ENCODE measurements around the gene ACSF3.

ACSF3 gene

GRCh38 chr16:89112377-89113151, 18.9 kb downstream of the ACSF3 start:
- DNase-seq (ENCODE audit: low spot score): no peak

DNA sequence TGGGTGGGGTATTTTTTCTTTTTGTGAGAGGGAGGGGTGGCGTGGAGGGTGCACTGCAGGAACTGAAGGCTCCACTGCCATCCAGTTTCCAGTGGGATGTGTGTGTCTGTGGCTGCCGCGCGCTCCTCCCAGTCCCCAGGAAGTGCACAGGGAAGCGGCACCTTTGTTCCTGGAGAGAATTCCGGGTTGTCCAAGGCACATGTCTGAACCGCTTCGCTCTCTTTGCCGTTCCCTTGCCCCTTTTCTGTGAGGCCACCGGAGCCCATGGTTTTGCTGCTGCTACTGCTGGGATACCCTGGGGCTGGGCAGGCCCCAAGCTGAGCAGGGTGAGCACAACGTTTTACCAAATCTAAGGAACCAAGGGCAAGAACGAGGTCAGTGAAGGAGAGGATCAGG, 19.5 kb downstream of the ACSF3 start:
- no peak for DNase-seq (ENCODE audit: low spot score)

DNA sequence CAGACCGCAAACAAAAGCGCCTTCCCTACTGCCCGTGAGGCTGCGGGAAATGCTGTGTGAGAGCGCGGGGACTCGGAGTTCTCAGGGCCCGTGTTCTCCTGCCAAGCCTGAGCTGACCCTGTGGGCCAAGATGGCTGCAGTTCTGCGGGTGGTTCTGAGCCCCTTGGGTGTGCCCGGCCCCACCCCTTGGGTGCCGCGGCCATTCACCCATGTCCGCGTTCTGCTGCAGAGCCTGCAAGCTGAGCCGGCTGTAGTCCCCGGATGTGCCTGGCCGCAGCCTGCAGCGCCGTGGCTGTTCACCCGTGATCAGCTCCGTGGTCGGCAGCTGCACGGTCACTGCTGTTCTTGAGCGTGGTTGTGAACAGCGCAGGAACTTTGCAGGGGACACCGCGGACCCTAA, 20.0 kb downstream of the ACSF3 start:
- DNase-seq (ENCODE audit: low spot score): no peak

DNA sequence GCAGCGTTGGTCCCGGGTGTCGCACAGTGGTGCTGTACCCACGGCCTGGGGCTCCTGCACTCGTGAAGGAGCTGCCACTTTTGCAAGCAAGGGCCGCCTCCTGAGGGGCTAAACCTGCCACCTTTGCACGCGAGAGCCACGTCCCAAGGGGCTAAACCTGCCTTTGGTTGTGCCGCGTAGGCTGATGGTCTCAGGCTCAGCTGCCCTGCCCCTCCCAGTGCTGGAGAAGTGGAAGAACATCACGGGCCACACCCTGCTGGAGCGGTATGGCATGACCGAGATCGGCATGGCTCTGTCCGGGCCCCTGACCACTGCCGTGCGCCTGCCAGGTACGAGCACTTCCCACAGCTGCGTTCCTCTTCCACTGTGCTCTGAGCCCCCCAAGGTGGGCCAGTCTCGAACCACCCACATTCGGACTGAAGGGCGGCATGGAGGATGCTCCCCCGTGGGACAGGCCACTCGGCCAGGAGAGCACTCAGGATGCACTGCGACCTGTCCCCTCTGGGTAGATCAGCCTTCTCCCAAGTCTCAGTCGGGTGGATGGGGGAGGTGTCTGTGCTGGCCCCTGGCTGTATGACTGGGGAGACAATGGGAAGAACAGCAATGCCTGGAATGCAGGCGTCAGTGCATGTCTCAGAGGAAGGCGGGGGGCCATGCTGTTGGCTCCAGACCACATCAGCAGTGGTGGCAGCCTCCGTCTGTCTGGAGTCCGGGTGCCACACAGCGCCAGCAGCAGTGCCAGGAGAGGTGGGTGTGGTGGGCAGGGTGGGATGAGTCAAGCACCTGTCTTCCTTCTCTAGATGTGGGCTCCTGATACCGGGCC, 20.7 kb downstream of the ACSF3 start:
- no peak for DNase-seq (ENCODE audit: low spot score)

- DNase-seq (ENCODE audit: low spot score): no peak
Observed at GRCh38 chr16:89115216-89115861, 21.7 kb downstream of the ACSF3 start.

- DNase-seq (ENCODE audit: low spot score): no peak
Observed at GRCh38 chr16:89116341-89117226, 22.9 kb downstream of the ACSF3 start.

- DNase-seq (ENCODE audit: low spot score): no peak
Observed at GRCh38 chr16:89117227-89117974, 23.7 kb downstream of the ACSF3 start.

GRCh38 chr16:89117975-89118289, 24.3 kb downstream of the ACSF3 start:
- no peak for DNase-seq (ENCODE audit: low spot score)

GRCh38 chr16:89118361-89119165, 24.9 kb downstream of the ACSF3 start:
- no peak for DNase-seq (ENCODE audit: low spot score)

DNA sequence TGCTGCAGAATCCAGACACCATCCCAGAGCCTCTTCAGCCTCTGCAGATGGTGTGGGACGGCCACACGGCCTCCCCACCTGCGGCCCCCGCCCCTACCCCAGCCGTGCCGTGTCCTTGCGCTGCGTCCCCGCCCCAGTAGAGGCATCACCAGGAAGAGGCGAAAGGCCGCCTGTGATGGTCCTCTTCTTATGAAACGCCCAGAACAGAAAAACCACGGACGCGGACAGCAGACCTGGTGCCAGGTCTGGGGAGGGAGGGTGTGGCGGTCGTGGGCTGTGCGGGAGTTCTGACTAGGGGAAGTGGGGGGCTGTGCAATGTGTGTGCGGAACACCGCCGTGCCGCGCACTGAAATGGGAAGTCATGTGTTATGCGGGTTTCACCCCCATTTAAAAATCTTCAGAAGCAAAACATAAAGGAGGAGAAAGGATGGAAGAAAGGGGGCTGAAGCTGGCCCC, 25.5 kb downstream of the ACSF3 start:
- DNase-seq (ENCODE audit: low spot score): no peak

GRCh38 chr16:89119661-89120141, 26.0 kb downstream of the ACSF3 start:
- DNase-seq (ENCODE audit: low spot score): no peak

GRCh38 chr16:89120281-89120680, 26.6 kb downstream of the ACSF3 start:
- no peak for DNase-seq (ENCODE audit: low spot score)

DNA sequence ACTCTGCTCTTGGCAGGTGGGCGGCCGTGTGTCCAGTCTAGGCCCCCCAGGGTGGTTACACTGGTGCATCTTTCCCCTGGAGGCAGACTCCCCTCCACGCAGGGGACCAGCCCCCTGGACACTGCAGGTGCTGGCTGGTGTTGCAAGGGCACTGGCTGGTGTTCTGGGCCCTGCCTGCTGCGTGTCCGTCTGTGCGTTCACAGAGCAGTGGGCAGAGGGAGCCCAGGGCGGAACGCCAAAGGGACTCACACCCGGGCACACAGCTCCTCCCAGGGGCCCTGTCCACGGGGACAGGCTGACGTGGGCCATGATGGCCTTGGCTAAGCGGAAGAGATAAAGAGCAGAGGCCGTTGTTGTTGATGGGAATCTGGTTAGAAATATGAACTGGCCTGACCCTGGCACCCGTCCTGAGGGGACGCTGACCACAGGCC, 27.3 kb downstream of the ACSF3 start:
- DNase-seq (ENCODE audit: low spot score): no peak

- DNase-seq (ENCODE audit: low spot score): no peak
Observed at GRCh38 chr16:89121691-89122321, 28.2 kb downstream of the ACSF3 start.

DNA sequence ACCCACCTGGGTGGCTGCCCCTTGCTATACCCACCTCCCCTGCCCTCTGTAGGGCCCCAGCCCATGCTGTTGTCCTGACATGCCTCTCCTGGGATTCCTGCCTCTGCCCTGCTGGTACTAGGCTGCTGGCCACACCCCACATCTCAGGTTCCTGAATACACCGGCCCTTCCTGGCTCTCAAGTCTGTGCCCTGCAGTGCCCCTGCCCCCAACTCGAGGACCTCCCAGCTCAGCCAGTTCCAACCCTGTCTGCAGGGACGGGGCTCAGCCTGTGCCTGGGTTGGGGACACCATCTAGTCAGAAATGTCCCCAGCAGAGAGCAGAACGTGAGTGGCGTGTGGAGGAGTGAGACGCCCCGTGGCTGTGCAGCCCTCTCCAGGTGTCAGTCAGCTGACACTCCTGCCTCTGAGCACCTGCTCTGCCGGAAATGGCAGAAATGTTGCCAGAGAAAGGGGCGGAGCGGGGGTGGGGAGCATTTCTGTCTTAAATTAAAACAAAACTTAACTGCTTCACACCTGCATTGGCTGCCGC, 28.7 kb downstream of the ACSF3 start:
- no peak for DNase-seq (ENCODE audit: low spot score)

DNA sequence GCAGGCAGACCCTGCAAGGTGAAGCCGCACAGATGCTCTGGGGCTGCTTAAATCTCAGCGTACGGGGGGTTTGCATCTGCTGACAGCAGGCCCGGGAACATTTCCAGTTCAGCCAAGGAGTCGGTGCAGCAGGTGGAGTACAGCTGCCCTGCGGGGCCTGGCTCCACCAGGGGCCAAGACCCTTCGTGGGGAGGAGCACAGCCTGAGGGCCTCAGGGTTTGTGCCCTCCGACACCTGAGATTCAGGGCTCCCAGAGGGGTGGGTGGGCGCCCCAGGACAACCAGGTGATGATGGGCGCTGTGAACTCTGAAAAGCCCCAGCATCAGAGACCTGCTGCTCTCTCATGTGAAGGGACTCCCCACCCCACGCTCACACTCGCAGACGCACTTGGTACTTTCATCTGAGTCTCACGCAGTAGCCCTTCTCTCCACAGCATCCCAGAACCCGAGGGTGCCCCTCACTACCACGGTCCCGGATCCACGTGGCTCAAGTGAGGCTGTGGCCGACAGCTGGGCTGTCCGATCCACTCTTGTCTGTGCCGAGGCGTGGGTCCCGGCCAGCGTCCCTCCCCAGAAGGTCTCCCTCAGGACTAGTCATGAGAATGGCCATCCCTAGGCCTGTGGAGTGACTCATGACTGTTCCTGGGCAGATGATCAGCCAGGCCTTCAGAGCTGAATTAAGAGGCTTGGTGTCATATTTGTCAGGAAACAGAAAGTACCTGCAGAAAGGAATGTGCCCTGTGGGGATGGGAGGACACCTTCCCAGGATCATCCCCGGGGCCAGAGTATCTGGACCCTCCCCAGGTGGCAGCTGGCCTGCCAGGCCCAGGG, 29.6 kb downstream of the ACSF3 start:
- DNase-seq (ENCODE audit: low spot score): no peak

DNA sequence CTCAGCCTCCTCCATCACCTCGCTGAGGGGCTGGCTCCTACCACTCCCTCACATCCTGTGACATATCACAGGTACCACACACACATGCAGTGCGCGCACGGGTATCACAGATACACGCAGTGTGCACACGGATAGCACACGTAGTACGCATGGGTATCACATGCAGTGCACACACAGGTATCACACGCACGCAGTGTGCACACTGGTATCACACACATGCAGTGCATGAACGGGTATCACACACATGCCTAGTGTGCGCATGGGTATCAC, 30.1 kb downstream of the ACSF3 start:
- DNase-seq (ENCODE audit: low spot score): no peak

DNA sequence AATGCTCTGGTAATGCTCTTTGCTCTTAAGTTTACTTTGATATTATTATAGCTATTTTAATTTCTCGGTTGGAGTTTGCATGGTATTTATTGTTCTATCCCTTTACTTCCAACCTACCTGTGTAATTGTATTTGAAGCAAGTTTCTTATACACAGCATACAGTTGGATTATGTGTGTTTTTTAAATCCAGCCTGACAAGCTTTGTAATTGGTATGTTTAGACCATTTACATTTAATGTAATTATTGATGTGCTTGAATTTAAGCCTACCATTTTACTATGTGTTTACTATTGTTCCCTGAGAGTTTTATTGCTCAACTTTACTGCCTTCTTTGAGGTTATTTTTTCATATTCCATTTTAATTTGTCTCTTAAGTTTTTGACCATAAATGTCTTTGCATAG, 35.7 kb downstream of the ACSF3 start:
- no peak for DNase-seq (ENCODE audit: low spot score)

- no peak for DNase-seq (ENCODE audit: low spot score)
Observed at GRCh38 chr16:89130448-89130847, 36.8 kb downstream of the ACSF3 start.
